Measurements from ENCODE around the gene SEMA4D.

The SEMA4D gene

DNA sequence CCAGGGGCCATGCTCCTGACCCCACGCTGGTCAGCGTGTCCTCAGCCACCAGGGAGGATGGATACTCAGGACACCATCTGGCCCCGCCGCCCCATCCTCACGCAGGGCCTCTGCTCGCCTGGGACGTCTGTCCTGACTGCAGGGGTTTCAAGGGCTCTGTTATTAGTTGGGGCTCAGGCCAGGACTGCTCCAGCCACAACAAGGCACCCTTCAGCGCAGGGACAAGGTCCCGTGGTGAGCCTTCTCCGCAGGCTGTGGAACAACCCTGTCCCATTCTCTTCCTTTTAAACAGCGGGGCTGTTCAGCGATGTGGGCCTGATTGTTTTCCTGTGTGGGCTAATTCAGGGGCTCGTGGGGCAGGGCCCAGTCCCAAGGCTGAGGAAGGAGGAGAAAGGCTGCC lies 61.6 kb downstream of the SEMA4D start:
- no peak overlapping the region for H2AFZ ChIP-seq (ENCODE audit: low read length)
- H3K9me2 ChIP-seq (replicated peaks; ENCODE audit: low read depth, low read length) = no peaks in the 10 kb centered on the region
- peaks cover 50% of the 10 kb centered on the region; the same call in 1 of the 2 replicates for H3K36me3 ChIP-seq (ENCODE audit: insufficient read depth, low read length)
- peaks cover 98% of the 10 kb centered on the region for H3K79me2 ChIP-seq (ENCODE audit: insufficient read depth, low read length)
- H3K9ac ChIP-seq (ENCODE audit: low read depth, low read length, poor library complexity, severe bottlenecking) = no peak overlapping the region
- H3K9me3 ChIP-seq (ENCODE audit: insufficient read depth, low read depth, low read length) = no peaks in the 10 kb centered on the region
- no peak overlapping the region for H3K4me3 ChIP-seq (ENCODE audit: low read length, poor library complexity, severe bottlenecking)
- no peaks in the 10 kb centered on the region for H3K27me3 ChIP-seq (ENCODE audit: insufficient read depth, low read length, poor library complexity, severe bottlenecking)
- H3K4me2 ChIP-seq (ENCODE audit: low read depth, low read length, poor library complexity, severe bottlenecking) = no peak overlapping the region
- H3K4me1 ChIP-seq (ENCODE audit: insufficient read depth, low read length, poor library complexity, severe bottlenecking) = peaks cover 24% of the 10 kb centered on the region
- peaks cover 95% of the 10 kb centered on the region for H4K20me1 ChIP-seq (ENCODE audit: insufficient read depth, low read length, poor library complexity, severe bottlenecking)
- TF ChIP-seq EZH2phosphoT487 (IDR thresholded peaks at IDR 0.05; ENCODE audit: borderline replicate concordance) (no peak), CTCF (conservative IDR thresholded peaks at IDR 0.05; ENCODE audit: low read length) (no peak)
- H3F3A ChIP-seq (ENCODE audit: low read depth) = no peaks in the 10 kb centered on the region

DNA sequence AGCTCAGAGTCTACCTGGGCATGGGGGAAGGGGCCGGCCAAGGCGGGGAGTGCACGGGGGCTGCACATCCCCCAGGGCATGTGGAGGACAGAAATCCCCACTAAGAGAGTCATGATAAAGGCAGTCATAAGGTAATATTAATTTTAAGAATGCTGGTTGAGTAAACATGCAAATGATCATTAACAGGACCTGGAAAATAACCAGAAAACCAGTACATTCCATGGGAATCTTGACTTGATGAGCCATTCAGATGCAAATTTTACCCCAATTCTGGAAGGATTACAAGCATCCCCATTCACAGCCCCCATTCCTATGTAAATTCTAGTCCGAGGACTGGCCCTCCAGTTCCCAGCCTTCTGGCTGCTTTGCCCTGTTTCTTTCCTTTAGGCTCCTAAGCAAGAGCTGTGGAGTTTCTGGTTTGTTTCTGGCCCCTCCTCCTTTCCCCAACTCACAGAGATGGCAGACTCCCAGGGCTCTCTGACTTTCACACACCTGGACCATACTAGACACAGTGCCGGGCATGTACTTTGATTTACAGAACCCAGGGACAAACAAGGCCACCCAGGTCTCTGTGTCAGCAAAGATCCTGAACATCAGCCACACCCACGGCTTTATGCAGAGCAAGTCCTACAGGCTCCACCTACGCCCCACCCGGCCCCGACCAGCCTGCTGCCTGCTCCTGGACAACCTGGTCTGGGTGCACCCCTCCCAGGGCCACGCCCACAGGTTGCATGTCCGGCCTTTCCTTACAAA lies 62.7 kb downstream of the SEMA4D start:
- H3K9ac ChIP-seq (ENCODE audit: low read depth, low read length, poor library complexity, severe bottlenecking) = no peak overlapping the region
- TF ChIP-seq CTCF (conservative IDR thresholded peaks at IDR 0.05; ENCODE audit: low read length) (no peak), EZH2phosphoT487 (IDR thresholded peaks at IDR 0.05; ENCODE audit: borderline replicate concordance) (no peak)
- H3F3A ChIP-seq (ENCODE audit: low read depth) = no peaks in the 10 kb centered on the region
- no peaks in the 10 kb centered on the region for H3K9me2 ChIP-seq (replicated peaks; ENCODE audit: low read depth, low read length)
- peaks cover 18% of the 10 kb centered on the region for H3K4me1 ChIP-seq (ENCODE audit: insufficient read depth, low read length, poor library complexity, severe bottlenecking)
- H3K4me3 ChIP-seq (ENCODE audit: low read length, poor library complexity, severe bottlenecking) = no peak overlapping the region
- no peaks in the 10 kb centered on the region for H3K27me3 ChIP-seq (ENCODE audit: insufficient read depth, low read length, poor library complexity, severe bottlenecking)
- H3K4me2 ChIP-seq (ENCODE audit: low read depth, low read length, poor library complexity, severe bottlenecking) = no peak overlapping the region
- H4K20me1 ChIP-seq (ENCODE audit: insufficient read depth, low read length, poor library complexity, severe bottlenecking) = peaks cover 93% of the 10 kb centered on the region
- peaks cover 39% of the 10 kb centered on the region; the same call in 1 of the 2 replicates for H3K36me3 ChIP-seq (ENCODE audit: insufficient read depth, low read length)
- peaks cover 98% of the 10 kb centered on the region for H3K79me2 ChIP-seq (ENCODE audit: insufficient read depth, low read length)
- H3K9me3 ChIP-seq (ENCODE audit: insufficient read depth, low read depth, low read length) = no peaks in the 10 kb centered on the region
- H2AFZ ChIP-seq (ENCODE audit: low read length) = no peak overlapping the region

- Histone ChIP-seq H3K4me1 (ENCODE audit: insufficient read depth, low read length, poor library complexity, severe bottlenecking) (peaks cover 22% of the 10 kb centered on the region), H3K4me3 (ENCODE audit: low read length, poor library complexity, severe bottlenecking) (no peak overlapping the region), H2AFZ (ENCODE audit: low read length) (no peak overlapping the region), H3K9me3 (ENCODE audit: insufficient read depth, low read depth, low read length) (no peaks in the 10 kb centered on the region), H3F3A (ENCODE audit: low read depth) (no peaks in the 10 kb centered on the region), H3K36me3 (ENCODE audit: insufficient read depth, low read length) (peaks cover 43% of the 10 kb centered on the region; the same call in 1 of the 2 replicates), H3K27me3 (ENCODE audit: insufficient read depth, low read length, poor library complexity, severe bottlenecking) (no peaks in the 10 kb centered on the region), H4K20me1 (ENCODE audit: insufficient read depth, low read length, poor library complexity, severe bottlenecking) (peaks cover 93% of the 10 kb centered on the region), H3K79me2 (ENCODE audit: insufficient read depth, low read length) (peaks cover 98% of the 10 kb centered on the region), H3K9me2 (replicated peaks; ENCODE audit: low read depth, low read length) (no peaks in the 10 kb centered on the region), H3K4me2 (ENCODE audit: low read depth, low read length, poor library complexity, severe bottlenecking) (no peak overlapping the region), H3K9ac (ENCODE audit: low read depth, low read length, poor library complexity, severe bottlenecking) (no peak overlapping the region)
- TF ChIP-seq EZH2phosphoT487 (IDR thresholded peaks at IDR 0.05; ENCODE audit: borderline replicate concordance) (no peak), CTCF (conservative IDR thresholded peaks at IDR 0.05; ENCODE audit: low read length) (no peak)
Measured at GRCh38 chr9:89434636-89435035, 63.3 kb downstream of the SEMA4D start.
